GM12875 (cell line): ENCODE data around the gene CCM2L.
"Not testable (repeated sequence)": the region's sequence is repeated elsewhere in the genome, so short reads cannot be mapped to it uniquely, and the experiment has no call there.

Experiments
- H3K4me3 ChIP-seq: one replicate; pipeline ENCODE4 v1.5.1; 2011; ENCODE audit warnings: low read depth, low read length, control low read depth
- TF ChIP-seq, protein P1 (sequence below): IDR thresholded peaks from 2 replicates; pipeline ENCODE4 v1.5.1; 2011; ENCODE audit warnings: low read depth, mild to moderate bottlenecking, control low read depth, inconsistent platforms, low read length, moderate library complexity, borderline replicate concordance; ENCODE audit not compliant: insufficient read depth

The CCM2L gene

GRCh38 chr20:32028647-32029372, 18.6 kb downstream of the CCM2L start:
- no peak overlapping the region for H3K4me3 ChIP-seq
- TF ChIP-seq, protein P1, sequence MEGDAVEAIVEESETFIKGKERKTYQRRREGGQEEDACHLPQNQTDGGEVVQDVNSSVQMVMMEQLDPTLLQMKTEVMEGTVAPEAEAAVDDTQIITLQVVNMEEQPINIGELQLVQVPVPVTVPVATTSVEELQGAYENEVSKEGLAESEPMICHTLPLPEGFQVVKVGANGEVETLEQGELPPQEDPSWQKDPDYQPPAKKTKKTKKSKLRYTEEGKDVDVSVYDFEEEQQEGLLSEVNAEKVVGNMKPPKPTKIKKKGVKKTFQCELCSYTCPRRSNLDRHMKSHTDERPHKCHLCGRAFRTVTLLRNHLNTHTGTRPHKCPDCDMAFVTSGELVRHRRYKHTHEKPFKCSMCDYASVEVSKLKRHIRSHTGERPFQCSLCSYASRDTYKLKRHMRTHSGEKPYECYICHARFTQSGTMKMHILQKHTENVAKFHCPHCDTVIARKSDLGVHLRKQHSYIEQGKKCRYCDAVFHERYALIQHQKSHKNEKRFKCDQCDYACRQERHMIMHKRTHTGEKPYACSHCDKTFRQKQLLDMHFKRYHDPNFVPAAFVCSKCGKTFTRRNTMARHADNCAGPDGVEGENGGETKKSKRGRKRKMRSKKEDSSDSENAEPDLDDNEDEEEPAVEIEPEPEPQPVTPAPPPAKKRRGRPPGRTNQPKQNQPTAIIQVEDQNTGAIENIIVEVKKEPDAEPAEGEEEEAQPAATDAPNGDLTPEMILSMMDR, result no peak

DNA sequence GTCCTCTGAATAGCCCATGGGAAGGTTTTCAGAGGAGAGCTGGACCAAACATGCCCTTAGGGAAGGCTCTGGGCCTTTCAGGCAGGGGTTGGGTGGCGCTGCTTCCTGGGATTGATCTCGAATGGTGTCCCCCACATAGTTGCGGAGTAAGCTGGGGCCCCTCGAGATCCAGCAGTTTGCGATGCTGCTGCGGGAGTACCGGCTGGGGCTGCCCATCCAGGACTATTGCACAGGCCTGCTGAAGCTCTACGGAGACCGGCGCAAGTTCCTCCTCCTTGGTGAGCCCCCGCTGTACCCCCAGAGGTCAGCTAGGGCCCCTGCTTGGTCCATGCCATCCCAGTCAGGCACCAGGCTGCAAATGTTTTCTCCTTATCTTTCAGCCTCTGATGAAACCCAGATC, 19.3 kb downstream of the CCM2L start:
- H3K4me3 ChIP-seq, result no peak overlapping the region
- TF ChIP-seq, protein P1, result no peak

- H3K4me3 ChIP-seq, result no peak overlapping the region
- TF ChIP-seq, protein P1, result peak; percentile 99
Observed at GRCh38 chr20:32031007-32031958, 21.0 kb downstream of the CCM2L start.

DNA sequence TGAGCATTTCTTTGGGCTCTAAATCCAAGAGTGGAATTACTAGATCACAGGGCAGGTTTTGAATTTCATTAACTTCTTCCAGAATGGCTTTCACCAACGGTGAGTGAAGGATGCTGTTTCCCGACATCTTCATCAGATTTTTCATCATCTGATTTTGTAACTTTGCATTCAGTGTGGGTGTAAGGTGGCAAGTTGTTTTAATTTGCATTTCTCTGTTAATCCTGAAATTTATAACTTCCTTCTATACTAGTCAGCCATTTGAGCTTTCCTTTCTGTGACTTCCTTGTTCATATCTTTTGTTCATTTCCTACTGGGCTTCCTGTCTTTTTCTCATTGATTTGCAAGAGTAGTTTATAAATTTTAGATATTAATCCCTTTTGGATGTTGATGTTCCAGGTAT, 23.1 kb downstream of the CCM2L start:
- TF ChIP-seq, protein P1, result no peak
- H3K4me3 ChIP-seq, result no peak overlapping the region

- H3K4me3 ChIP-seq, result not testable (repeated sequence)
Observed at GRCh38 chr20:32033721-32034120, 23.5 kb downstream of the CCM2L start.

DNA sequence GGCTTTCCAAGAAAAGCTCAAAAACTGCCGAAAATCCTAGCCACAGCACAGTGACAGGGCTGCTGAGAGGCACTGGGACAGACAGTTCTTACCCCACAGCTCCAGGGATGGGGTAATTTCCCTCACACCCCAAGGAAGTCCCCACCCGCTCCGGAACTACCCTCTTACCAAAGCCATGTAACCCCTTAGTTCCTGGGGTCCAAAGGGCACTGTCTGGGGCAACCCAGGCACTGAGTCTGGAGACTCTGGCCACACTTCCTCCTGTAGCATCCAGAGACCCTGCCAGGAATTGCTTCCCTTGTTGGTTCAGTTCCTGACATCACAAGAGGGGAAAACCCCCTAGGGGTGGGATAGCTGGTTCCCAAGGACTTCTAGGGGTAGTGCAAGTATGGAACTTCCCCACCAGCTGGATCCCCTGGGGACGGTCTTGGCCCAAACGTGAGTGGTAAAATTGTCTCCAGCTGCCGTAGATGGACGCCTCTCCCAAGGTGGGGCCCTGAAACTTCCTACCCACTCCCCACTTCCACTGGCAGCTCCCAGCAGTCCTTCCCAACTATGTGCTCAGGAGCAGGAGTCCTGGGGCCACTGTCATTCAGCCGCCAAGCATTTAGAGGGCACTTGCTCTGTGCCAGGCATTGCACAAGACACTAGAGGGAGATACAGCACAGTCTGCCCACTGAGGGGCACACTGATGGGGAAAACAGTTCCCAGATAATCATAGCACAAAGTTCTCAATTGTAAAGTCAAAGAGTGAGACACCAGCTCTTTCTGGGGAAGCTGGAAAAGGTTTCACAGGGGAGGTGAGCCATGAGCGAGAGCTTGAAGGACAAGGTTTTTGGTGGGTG, 24.6 kb downstream of the CCM2L start:
- TF ChIP-seq, protein P1, result peak; percentile 63
- H3K4me3 ChIP-seq, result no peak overlapping the region

DNA sequence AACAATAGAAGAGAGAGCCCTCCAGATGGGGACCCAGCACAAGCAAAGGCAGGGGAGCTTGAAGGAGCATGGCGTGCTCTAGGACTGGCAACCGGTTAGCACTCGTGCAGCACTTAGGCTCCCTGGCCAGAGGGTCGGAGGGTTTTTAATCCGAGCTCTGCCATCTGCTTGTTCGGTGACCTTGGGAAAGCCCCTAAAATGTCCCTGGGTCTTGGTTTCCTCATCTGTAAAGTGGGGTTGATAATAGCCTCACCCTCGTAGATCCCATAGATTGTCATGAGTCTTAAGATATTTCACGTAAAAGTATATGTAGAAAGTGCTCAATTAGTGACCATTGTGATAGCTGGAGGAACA, 25.2 kb downstream of the CCM2L start:
- no peak overlapping the region for H3K4me3 ChIP-seq
- TF ChIP-seq, protein P1, result no peak
